ENCODE measurements around the gene TOMT.
"Not testable (repeated sequence)": the region's sequence is repeated elsewhere in the genome, so short reads cannot be mapped to it uniquely, and the experiment has no call there.

TOMT gene

DNA sequence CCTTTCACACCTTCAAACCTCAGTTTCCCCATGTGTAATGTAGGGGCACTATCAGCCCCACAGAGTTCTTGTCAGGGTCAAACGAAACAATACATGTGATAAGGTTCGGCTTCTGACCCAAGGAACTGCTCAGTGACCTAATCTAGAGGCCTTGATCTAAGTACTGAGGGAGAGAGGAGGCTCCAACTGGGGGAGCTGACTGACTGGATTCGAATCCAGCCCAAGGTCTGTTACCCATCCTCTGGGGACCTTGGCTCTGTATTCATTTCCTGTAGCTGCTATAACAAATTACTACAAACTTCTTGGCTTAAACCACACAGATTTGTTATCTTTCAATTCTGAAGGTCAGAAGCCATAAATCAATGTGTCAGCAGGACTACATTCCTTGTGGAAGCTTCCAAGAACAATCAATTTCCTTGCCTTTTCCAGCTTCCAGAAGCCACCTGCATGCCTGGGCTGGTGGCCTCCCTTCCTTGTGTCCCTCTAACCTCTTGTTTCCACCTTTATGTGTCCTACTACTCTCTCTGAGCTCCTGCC, 17.5 kb downstream of the TOMT start:
- Histone ChIP-seq H3K9ac (ENCODE audit: insufficient read length) (no peak overlapping the region), H3K9me3 (ENCODE audit: low read depth, low read length) (peaks cover 2% of the 10 kb centered on the region; the same call in 1 of the 2 replicates), H3K36me3 (ENCODE audit: insufficient read depth, low read length) (no peaks in the 10 kb centered on the region), H3K4me3 (no peak overlapping the region), H3K27ac (no peak overlapping the region)
- DNase-seq (ENCODE audit: low read depth, low spot score) = no peak
- TF ChIP-seq POLR2AphosphoS5 (IDR thresholded peaks at IDR 0.05; ENCODE audit: borderline replicate concordance, low read depth, low read length) (no peak), FOXP2 (optimal IDR thresholded peaks at IDR 0.05; ENCODE audit: control extremely low read depth, extremely low read length, insufficient read depth) (no peak), EZH2 (IDR thresholded peaks at IDR 0.05) (no peak)

DNA sequence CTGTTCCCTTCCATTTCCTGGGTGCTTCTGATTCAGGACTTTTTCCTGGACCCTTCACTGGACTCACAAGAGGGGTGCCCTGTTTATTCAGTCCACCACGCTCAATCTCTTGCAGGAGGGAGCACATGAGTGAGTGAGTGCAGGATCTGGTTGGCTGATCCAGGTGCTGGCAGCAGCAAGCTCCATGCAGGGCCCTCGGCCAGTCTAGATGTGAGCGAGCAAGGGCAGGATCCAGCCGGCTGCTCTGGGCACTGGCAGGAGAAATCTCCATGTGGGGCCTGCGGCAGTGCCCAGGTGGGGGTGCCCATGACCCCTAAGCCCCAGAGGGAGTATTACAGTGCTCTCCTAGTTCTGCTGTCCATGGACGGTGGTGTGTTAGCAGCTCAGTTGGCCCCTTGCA, 18.3 kb downstream of the TOMT start:
- H3K36me3 ChIP-seq (ENCODE audit: insufficient read depth, low read length) = no peaks in the 10 kb centered on the region
- DNase-seq (ENCODE audit: low read depth, low spot score) = no peak
- TF ChIP-seq POLR2AphosphoS5 (IDR thresholded peaks at IDR 0.05; ENCODE audit: borderline replicate concordance, low read depth, low read length) = no peak
- peaks cover 8% of the 10 kb centered on the region; the same call in 1 of the 2 replicates for H3K9me3 ChIP-seq (ENCODE audit: low read depth, low read length)
- H3K27ac ChIP-seq = no peak overlapping the region
- H3K9ac ChIP-seq (ENCODE audit: insufficient read length) = no peak overlapping the region
- H3K4me3 ChIP-seq = no peak overlapping the region

DNA sequence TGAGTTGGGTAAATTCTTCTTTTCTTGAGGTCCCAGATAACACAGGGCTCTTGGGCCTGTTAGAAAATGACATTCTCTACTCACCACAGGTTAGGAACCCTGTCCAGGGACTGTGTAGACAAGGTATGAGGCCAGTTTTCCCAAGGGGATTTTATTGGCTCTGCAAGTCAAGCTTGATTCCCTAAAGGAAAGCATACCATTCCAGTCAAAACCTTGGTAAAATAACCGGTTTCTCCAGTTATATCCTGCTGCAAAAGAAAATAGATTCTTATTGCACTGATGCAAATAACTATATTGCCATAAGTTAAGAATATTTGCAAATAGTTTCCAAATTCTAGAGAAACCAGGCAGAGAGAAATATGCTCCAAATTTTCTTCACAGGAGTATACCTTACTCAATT, 20.2 kb downstream of the TOMT start:
- H3K9ac ChIP-seq (ENCODE audit: insufficient read length) = no peak overlapping the region
- no peaks in the 10 kb centered on the region for H3K36me3 ChIP-seq (ENCODE audit: insufficient read depth, low read length)
- no peak for TF ChIP-seq POLR2AphosphoS5 (IDR thresholded peaks at IDR 0.05; ENCODE audit: borderline replicate concordance, low read depth, low read length)
- no peak for TF ChIP-seq EZH2 (IDR thresholded peaks at IDR 0.05)
- peaks cover 8% of the 10 kb centered on the region; the same call in 1 of the 2 replicates for H3K9me3 ChIP-seq (ENCODE audit: low read depth, low read length)
- H3K27ac ChIP-seq = no peak overlapping the region
- H3K4me3 ChIP-seq = no peak overlapping the region
- no peak for DNase-seq (ENCODE audit: low read depth, low spot score)

DNA sequence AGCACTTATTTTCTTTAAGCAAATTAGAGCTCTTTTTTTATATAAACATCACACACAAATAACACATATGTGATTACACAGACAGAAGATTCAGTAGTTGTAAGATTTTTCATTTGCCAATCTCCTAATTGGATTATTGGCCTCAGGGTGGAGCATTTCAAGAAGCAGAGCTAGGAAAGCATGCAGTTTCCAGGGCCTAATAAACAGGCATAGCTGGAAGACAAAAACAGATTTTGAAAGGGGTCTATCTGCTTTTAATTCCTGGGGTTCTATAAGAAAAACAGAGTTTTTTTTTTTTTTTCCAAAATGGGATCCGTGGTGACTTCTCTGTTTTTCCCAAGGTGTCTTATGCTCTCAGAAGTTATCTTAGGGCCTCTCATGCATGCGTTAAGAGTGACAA, 22.2 kb downstream of the TOMT start:
- no peak for DNase-seq (ENCODE audit: low read depth, low spot score)
- H3K4me3 ChIP-seq = no peak overlapping the region
- no peak for TF ChIP-seq FOXP2 (optimal IDR thresholded peaks at IDR 0.05; ENCODE audit: control extremely low read depth, extremely low read length, insufficient read depth)
- TF ChIP-seq POLR2AphosphoS5 (IDR thresholded peaks at IDR 0.05; ENCODE audit: borderline replicate concordance, low read depth, low read length) = no peak
- TF ChIP-seq EZH2 (IDR thresholded peaks at IDR 0.05) = no peak
- H3K9ac ChIP-seq (ENCODE audit: insufficient read length) = no peak overlapping the region
- no peak overlapping the region for H3K27ac ChIP-seq
- H3K9me3 ChIP-seq (ENCODE audit: low read depth, low read length) = peaks cover 8% of the 10 kb centered on the region; the same call in 1 of the 2 replicates
- no peaks in the 10 kb centered on the region for H3K36me3 ChIP-seq (ENCODE audit: insufficient read depth, low read length)

DNA sequence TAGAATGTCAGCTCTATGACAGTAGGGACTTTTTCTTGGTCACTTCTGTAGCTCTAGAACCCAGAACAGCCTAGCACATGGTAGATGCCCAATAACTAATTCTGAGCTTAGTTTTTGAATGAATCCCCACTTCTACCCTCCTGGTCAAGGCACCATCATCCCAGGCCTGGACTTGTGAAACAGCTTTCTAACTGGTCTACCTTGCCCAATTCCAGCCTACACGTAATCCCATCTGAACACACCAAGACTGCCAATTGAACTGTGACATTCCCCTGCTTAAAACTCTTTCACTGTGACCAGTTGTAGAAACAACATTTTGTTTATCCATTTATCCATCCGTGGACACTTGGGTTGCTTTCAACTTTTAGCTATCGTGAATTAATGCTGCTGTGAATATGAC, 23.7 kb downstream of the TOMT start:
- H3K27ac ChIP-seq = no peak overlapping the region
- H3K4me3 ChIP-seq = no peak overlapping the region
- H3K36me3 ChIP-seq (ENCODE audit: insufficient read depth, low read length) = no peaks in the 10 kb centered on the region
- DNase-seq (ENCODE audit: low read depth, low spot score) = no peak
- peaks cover 8% of the 10 kb centered on the region; the same call in 1 of the 2 replicates for H3K9me3 ChIP-seq (ENCODE audit: low read depth, low read length)
- TF ChIP-seq POLR2AphosphoS5 (IDR thresholded peaks at IDR 0.05; ENCODE audit: borderline replicate concordance, low read depth, low read length) (no peak), FOXP2 (optimal IDR thresholded peaks at IDR 0.05; ENCODE audit: control extremely low read depth, extremely low read length, insufficient read depth) (no peak), EZH2 (IDR thresholded peaks at IDR 0.05) (no peak)
- H3K9ac ChIP-seq (ENCODE audit: insufficient read length) = no peak overlapping the region

DNA sequence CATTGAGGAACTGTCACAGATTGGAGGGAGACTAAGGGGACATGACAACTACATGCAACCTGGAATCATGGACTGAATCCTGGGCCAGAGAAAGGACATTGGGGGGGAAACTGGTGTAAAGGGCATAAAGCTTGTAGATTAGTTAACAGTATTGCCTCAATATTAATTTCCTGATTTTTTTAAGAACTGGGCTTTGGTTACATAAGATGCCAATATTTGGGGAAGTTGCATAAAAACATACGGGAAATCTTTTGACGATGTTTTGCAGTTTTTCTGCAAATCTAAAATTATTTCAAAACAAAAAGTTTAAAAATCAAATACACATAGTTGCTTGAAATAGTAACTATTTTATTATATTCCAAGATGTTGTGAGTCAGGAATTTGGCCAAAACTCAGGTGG, 26.9 kb downstream of the TOMT start:
- no peak overlapping the region for H3K27ac ChIP-seq
- H3K36me3 ChIP-seq (ENCODE audit: insufficient read depth, low read length) = no peaks in the 10 kb centered on the region
- H3K4me3 ChIP-seq = no peak overlapping the region
- H3K9ac ChIP-seq (ENCODE audit: insufficient read length) = no peak overlapping the region
- DNase-seq (ENCODE audit: low read depth, low spot score) = no peak
- H3K9me3 ChIP-seq (ENCODE audit: low read depth, low read length) = peaks cover 8% of the 10 kb centered on the region; the same call in 1 of the 2 replicates
- no peak for TF ChIP-seq FOXP2 (optimal IDR thresholded peaks at IDR 0.05; ENCODE audit: control extremely low read depth, extremely low read length, insufficient read depth)
- no peak for TF ChIP-seq EZH2 (IDR thresholded peaks at IDR 0.05)
- TF ChIP-seq POLR2AphosphoS5 (IDR thresholded peaks at IDR 0.05; ENCODE audit: borderline replicate concordance, low read depth, low read length) = no peak

DNA sequence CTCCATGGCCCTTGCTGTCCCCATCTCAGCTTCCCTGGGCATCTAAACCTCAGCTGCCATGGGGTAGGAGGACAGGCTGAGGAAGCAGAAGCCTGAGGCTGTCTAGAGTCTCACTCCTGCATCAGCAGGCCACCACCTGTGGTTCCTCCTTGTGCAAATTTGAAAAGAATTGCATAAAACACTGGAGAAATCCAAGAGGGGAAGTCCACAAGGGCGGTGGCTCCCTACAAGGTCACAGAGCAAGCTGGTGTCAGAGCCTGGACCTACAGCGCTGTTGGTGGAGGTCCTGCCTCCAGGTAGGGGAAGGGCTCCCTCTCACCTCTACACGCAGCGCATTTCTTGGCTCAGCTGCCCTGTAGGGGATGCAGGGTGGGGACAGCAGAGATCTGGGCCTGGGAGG, 29.7 kb downstream of the TOMT start, which contains the start of gene FOLR3:
Gene FOLR3 (plus strand): TSS at position 253 of the 400 bp plus-strand sequence. CDS start 228 bp downstream, outside the sequence.
- H3K36me3 ChIP-seq (ENCODE audit: insufficient read depth, low read length); H3K9me3 ChIP-seq (ENCODE audit: low read depth, low read length); DNase-seq (ENCODE audit: low read depth, low spot score); H3K27ac ChIP-seq; H3K4me3 ChIP-seq; H3K9ac ChIP-seq (ENCODE audit: insufficient read length): not testable (repeated sequence)

DNA sequence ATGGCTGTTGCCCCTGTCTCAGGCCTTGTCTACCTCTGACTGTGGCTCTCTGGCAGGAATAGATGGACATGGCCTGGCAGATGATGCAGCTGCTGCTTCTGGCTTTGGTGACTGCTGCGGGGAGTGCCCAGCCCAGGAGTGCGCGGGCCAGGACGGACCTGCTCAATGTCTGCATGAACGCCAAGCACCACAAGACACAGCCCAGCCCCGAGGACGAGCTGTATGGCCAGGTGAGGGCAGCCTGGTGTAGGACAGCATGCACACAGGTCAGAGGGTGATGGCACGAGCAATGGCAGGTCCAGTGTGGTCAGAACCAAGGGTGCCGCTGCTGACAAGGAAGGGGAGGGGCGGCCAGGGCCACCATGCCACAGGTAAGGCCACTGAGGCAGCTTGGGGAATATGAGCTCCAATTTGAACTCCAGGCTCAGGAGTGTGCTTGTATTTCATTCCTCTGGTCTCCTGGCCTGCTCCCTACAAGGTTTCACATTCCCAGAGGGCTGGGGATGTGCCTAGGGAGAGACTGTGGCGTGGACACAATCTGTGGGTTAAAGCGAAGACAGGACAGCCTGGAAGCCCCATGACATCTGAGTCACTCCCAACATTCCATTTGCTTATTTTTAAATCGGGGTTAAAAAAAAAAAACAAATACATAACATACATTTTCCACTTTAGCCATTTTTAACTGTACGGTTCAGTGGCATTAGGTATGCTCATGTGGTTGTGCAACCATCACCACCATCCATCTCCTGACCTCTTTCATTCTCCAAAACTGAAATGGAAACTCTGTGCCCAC, 30.4 kb downstream of the TOMT start:
- H3K27ac ChIP-seq = no peak overlapping the region
- no peaks in the 10 kb centered on the region for H3K36me3 ChIP-seq (ENCODE audit: insufficient read depth, low read length)
- TF ChIP-seq EZH2 (IDR thresholded peaks at IDR 0.05) (no peak), FOXP2 (optimal IDR thresholded peaks at IDR 0.05; ENCODE audit: control extremely low read depth, extremely low read length, insufficient read depth) (no peak), POLR2AphosphoS5 (IDR thresholded peaks at IDR 0.05; ENCODE audit: borderline replicate concordance, low read depth, low read length) (no peak)
- no peak overlapping the region for H3K9ac ChIP-seq (ENCODE audit: insufficient read length)
- no peak overlapping the region for H3K4me3 ChIP-seq
- no peaks in the 10 kb centered on the region for H3K9me3 ChIP-seq (ENCODE audit: low read depth, low read length)
- DNase-seq (ENCODE audit: low read depth, low spot score) = no peak

Data from SK-N-MC (cell line).